HG03097 (cell line): ENCODE measurements around the gene PRR18.
A peak's percentile ranks its signal among the peaks of the same experiment; 100 is the strongest.

ENCODE experiments used
- ATAC-seq: cut with Tn5 transposase; IDR thresholded peaks from one replicate; pipeline ENCODE4 v1.9.1; 2021; ENCODE audit not compliant: unreplicated experiment, low FRiP score

The PRR18 gene

GRCh38 chr6:166278579-166279392 is 29.4 kb downstream of the PRR18 start:
- no peak for ATAC-seq

- no peak for ATAC-seq
Observed at GRCh38 chr6:166277892-166278578, 30.2 kb downstream of the PRR18 start.

GRCh38 chr6:166277018-166277417 is 31.2 kb downstream of the PRR18 start:
- no peak for ATAC-seq

- ATAC-seq, result peak; percentile 80
Observed at GRCh38 chr6:166275714-166276166, 32.5 kb downstream of the PRR18 start.

- no peak for ATAC-seq
Observed at GRCh38 chr6:166274739-166275370, 33.3 kb downstream of the PRR18 start.

- ATAC-seq, result no peak
Observed at GRCh38 chr6:166274163-166274562, 34.0 kb downstream of the PRR18 start.

GRCh38 chr6:166271376-166271765 is 36.8 kb downstream of the PRR18 start:
- no peak for ATAC-seq

GRCh38 chr6:166270706-166271375 is 37.4 kb downstream of the PRR18 start:
- ATAC-seq, result no peak

GRCh38 chr6:166269301-166270039 is 38.7 kb downstream of the PRR18 start:
- no peak for ATAC-seq

- no peak for ATAC-seq
Observed at GRCh38 chr6:166268431-166268830, 39.8 kb downstream of the PRR18 start.

- no peak for ATAC-seq
Observed at GRCh38 chr6:166267526-166267925, 40.7 kb downstream of the PRR18 start.

- no peak for ATAC-seq
Observed at GRCh38 chr6:166266336-166266735, 41.9 kb downstream of the PRR18 start.

- no peak for ATAC-seq
Observed at GRCh38 chr6:166262743-166263515, 45.3 kb downstream of the PRR18 start.

GRCh38 chr6:166259296-166259977 is 48.8 kb downstream of the PRR18 start:
- ATAC-seq, result no peak

- peak; percentile 93 for ATAC-seq
Observed at GRCh38 chr6:166258854-166259276, 49.3 kb downstream of the PRR18 start.

GRCh38 chr6:166257911-166258318 is 50.3 kb downstream of the PRR18 start:
- no peak for ATAC-seq
